CD14-positive monocyte (primary cell): ENCODE data around the gene DEK. TPM values are rescaled to one million over a fixed set of nuclear protein-coding genes. Genes with fewer than 3 reads are reported as not detected.

Source experiments
- DNase-seq, 3 donors: peaks; one replicate each; pipeline ENCODE4 v3.0.0-alpha.2; 2011 to 2022
- H2AFZ ChIP-seq: 2 replicates; pipeline ENCODE4 v1.6.0; 2012; ENCODE audit warnings: mild to moderate bottlenecking, low read depth, low read length, inconsistent platforms; ENCODE audit not compliant: insufficient read depth, poor library complexity, severe bottlenecking
- H3K27ac ChIP-seq, 2 donors: 1 replicate in 1 of 2; 2 replicates in 1 of 2; pipeline ENCODE4 v1.5.1; 2012 to 2013; ENCODE audit warnings: low read length in 2 of 2, control low read depth in 1 of 2, inconsistent platforms in 1 of 2, low read depth in 1 of 2, mild to moderate bottlenecking in 1 of 2
- H3K27me3 ChIP-seq, 2 donors: one replicate each; pipeline versions ENCODE4 v1.6.0 to v1.6.1; 2011 to 2013; ENCODE audit warnings: low read length in 2 of 2; ENCODE audit not compliant: control insufficient read depth in 2 of 2, insufficient read depth in 2 of 2
- H3K36me3 ChIP-seq, 2 donors: replicated peaks in 1 of 2; 1 replicate in 1 of 2; 2 replicates in 1 of 2; pipeline versions ENCODE4 v1.5.1 to v1.6.1; 2012 to 2013; ENCODE audit warnings: low read length in 2 of 2, control low read depth in 1 of 2, inconsistent platforms in 1 of 2, mild to moderate bottlenecking in 1 of 2; ENCODE audit not compliant: insufficient read depth in 2 of 2, control insufficient read depth in 1 of 2
- H3K4me1 ChIP-seq, 2 donors: 1 replicate in 1 of 2; 2 replicates in 1 of 2; pipeline versions ENCODE4 v1.5.1 to v1.6.1; 2012 to 2013; ENCODE audit warnings: low read length in 2 of 2, control low read depth in 1 of 2, inconsistent platforms in 1 of 2, mild to moderate bottlenecking in 1 of 2, moderate library complexity in 1 of 2; ENCODE audit not compliant: insufficient read depth in 2 of 2, control insufficient read depth in 1 of 2
- H3K4me2 ChIP-seq: replicated peaks from 2 replicates; pipeline ENCODE3; 2012; ENCODE audit warnings: low read length, moderate library complexity, mild to moderate bottlenecking; ENCODE audit not compliant: poor library complexity, severe bottlenecking; ENCODE audit errors: extremely low read depth
- H3K4me3 ChIP-seq, 3 experiments: fragments of 200-600 bp in 1 of 3; sonication (generic) in 1 of 3; replicated peaks in 1 of 3; 1 replicate in 2 of 3; 2 replicates in 1 of 3; pipeline ENCODE4 v1.5.1; 2011 to 2013; ENCODE audit warnings: low read length in 3 of 3, mild to moderate bottlenecking in 3 of 3, control low read depth in 2 of 3, low read depth in 2 of 3, inconsistent platforms in 1 of 3, moderate library complexity in 1 of 3
- H3K79me2 ChIP-seq: 2 replicates; pipeline ENCODE4 v1.6.0; 2012; ENCODE audit warnings: mild to moderate bottlenecking, control low read depth, inconsistent platforms, low read length, moderate library complexity; ENCODE audit not compliant: insufficient read depth
- H3K9ac ChIP-seq: 2 replicates; pipeline ENCODE4 v1.6.0; 2017; ENCODE audit warnings: low read length, mild to moderate bottlenecking; ENCODE audit not compliant: insufficient read depth, poor library complexity, severe bottlenecking
- H3K9me3 ChIP-seq, 2 donors: replicated peaks in 1 of 2; 1 replicate in 1 of 2; 2 replicates in 1 of 2; pipeline versions ENCODE4 v1.5.1 to v1.6.1; 2012 to 2013; ENCODE audit warnings: low read length in 2 of 2, control low read depth in 1 of 2; ENCODE audit not compliant: control insufficient read depth in 1 of 2, insufficient read depth in 1 of 2
- H4K20me1 ChIP-seq: 2 replicates; pipeline ENCODE4 v1.6.0; 2012; ENCODE audit warnings: mild to moderate bottlenecking, low read length, control low read depth, moderate library complexity; ENCODE audit not compliant: insufficient read depth
- H3K27ac Mint-ChIP-seq, 7 donors: one replicate each; pipeline ENCODE4 v1.8.0; 2020; ENCODE audit warnings: mild to moderate bottlenecking in 7 of 7, mixed read lengths in 7 of 7, moderate library complexity in 6 of 7, inconsistent platforms in 2 of 7
- H3K27me3 Mint-ChIP-seq, 3 donors: one replicate each; pipeline ENCODE4 v1.8.0; 2021 to 2022; ENCODE audit warnings: low read depth in 3 of 3, mild to moderate bottlenecking in 3 of 3, mixed read lengths in 3 of 3, moderate library complexity in 3 of 3, inconsistent platforms in 1 of 3
- H3K36me3 Mint-ChIP-seq, 2 donors: one replicate each; pipeline ENCODE4 v1.8.0; 2020; ENCODE audit warnings: mixed read lengths in 2 of 2, inconsistent platforms in 1 of 2, mild to moderate bottlenecking in 1 of 2
- H3K4me1 Mint-ChIP-seq: one replicate; pipeline ENCODE4 v1.8.0; 2020; ENCODE audit warnings: mild to moderate bottlenecking, mixed read lengths
- H3K4me3 Mint-ChIP-seq, 2 donors: one replicate each; pipeline ENCODE4 v1.8.0; 2020; ENCODE audit warnings: mild to moderate bottlenecking in 2 of 2, mixed read lengths in 2 of 2, moderate library complexity in 1 of 2
- H3K9me3 Mint-ChIP-seq, 7 donors: one replicate each; pipeline ENCODE4 v1.8.0; 2020 to 2022; ENCODE audit warnings: mixed read lengths in 7 of 7, mild to moderate bottlenecking in 6 of 7, moderate library complexity in 6 of 7, inconsistent platforms in 2 of 7
- CTCF ChIP-seq: fragments of 200-600 bp; IDR thresholded peaks from one replicate; pipeline ENCODE4 v1.8.0; 2022; ENCODE audit warnings: antibody characterized with exemption, mild to moderate bottlenecking
- WGBS: methylation state at CpG from one replicate; pipeline ENCODE4 v1.1.5; 2013; ENCODE audit warnings: missing lambda C conversion rate; ENCODE audit not compliant: insufficient coverage; 5-methylcytosine and 5-hydroxymethylcytosine counted together
- intact Hi-C, 2 donors: fragments of 100-400 bp; cut with micrococcal nuclease; formaldehyde crosslinking; loops; one replicate each; pipeline versions ENCODE4 v1.15.0 to v1.15.1; 2023
- polyA plus RNA-seq, 3 donors: library from polyadenylated mRNA; depleted of rRNA in 1 of 3; unstranded in 2 of 3; stranded (reverse) in 1 of 3; fragments of 300-500 nt in 2 of 3; fragments of >200 nt in 1 of 3; fragmentation: Illumina TruSeq in 2 of 3; gene quantifications; 1 replicate in 2 of 3; 2 replicates in 1 of 3; pipeline ENCODE4 v1.2.3, GENCODE V29; 2012 to 2021

The DEK gene
- polyA plus RNA-seq, 3 donors = 32.3 to 63.9 (median 56.5) TPM

- no peaks in the 10 kb centered on the region for H3K27me3 ChIP-seq
- no peak for DNase-seq
These were observed 46.1 kb downstream of the DEK start for GRCh38 chr6:18218233-18218632.

GRCh38 chr6:18216411-18216810 lies 47.9 kb downstream of the DEK start:
- H3K4me1 Mint-ChIP-seq = peaks cover 27% of the 10 kb centered on the region
- Histone ChIP-seq H3K4me2 (no peak overlapping the region), H3K79me2 (no peaks in the 10 kb centered on the region), H3K9me3 (no peaks in the 10 kb centered on the region), H3K9ac (no peak overlapping the region), H3K4me3 (no peak overlapping the region), H3K27me3 (no peaks in the 10 kb centered on the region), H3K36me3 (peaks cover 80 to 90% of the 10 kb centered on the region in 2 donors), H2AFZ (no peak overlapping the region), H4K20me1 (peaks cover 50% of the 10 kb centered on the region), H3K4me1 (peaks cover 20 to 25% of the 10 kb centered on the region in 2 donors), H3K27ac (peak overlapping the region in 1 of 2 donors; percentile 73)
- peaks cover 0 to 3% (median 0%) of the 10 kb centered on the region in 7 donors for H3K9me3 Mint-ChIP-seq
- no peak for DNase-seq
- H3K4me3 Mint-ChIP-seq = no peak overlapping the region
- TF ChIP-seq CTCF = no peak
- H3K27ac Mint-ChIP-seq = peak overlapping the region in 4 of 7 donors; percentile 53 to 91 (median 70)
- peaks cover 81 to 95% of the 10 kb centered on the region in 2 donors for H3K36me3 Mint-ChIP-seq
- intact Hi-C loops = no loop called here
- no CpG with 5 or more reads among the region's 7 CpGs for WGBS
- H3K27me3 Mint-ChIP-seq = peaks cover 0 to 3% (median 0%) of the 10 kb centered on the region in 3 donors

More at GRCh38 chr6:18218233-18218632, 46.1 kb downstream of the DEK start:
- no peak overlapping the region for H3K9ac ChIP-seq
- Mint-ChIP-seq H3K27me3 (peaks cover 0 to 3% (median 0%) of the 10 kb centered on the region in 3 donors), H3K4me1 (peaks cover 27% of the 10 kb centered on the region), H3K27ac (peak overlapping the region in 3 of 7 donors; percentile 11 to 75 (median 69)), H3K36me3 (peaks cover 78 to 92% of the 10 kb centered on the region in 2 donors), H3K9me3 (peaks cover 0 to 3% (median 0%) of the 10 kb centered on the region in 7 donors), H3K4me3 (no peak overlapping the region)
- H3K4me2 ChIP-seq = no peak overlapping the region
- H3K9me3 ChIP-seq = no peaks in the 10 kb centered on the region
- peak overlapping the region in 1 of 2 donors; percentile 11 for H3K27ac ChIP-seq
- H3K79me2 ChIP-seq = no peaks in the 10 kb centered on the region
- no peak for TF ChIP-seq CTCF
- intact Hi-C loops = no loop called here
- no peak overlapping the region for H2AFZ ChIP-seq
- no peak overlapping the region for H3K4me3 ChIP-seq
- H4K20me1 ChIP-seq = peaks cover 60% of the 10 kb centered on the region
- H3K36me3 ChIP-seq = peaks cover 82 to 90% of the 10 kb centered on the region in 2 donors
- peaks cover 20 to 25% of the 10 kb centered on the region in 2 donors for H3K4me1 ChIP-seq
- WGBS = 100% methylated on average over 3 of the region's 3 CpGs
